GM18511 (cell line): ENCODE data around the gene PSMG4.

Source experiments
- ATAC-seq: cut with Tn5 transposase; IDR thresholded peaks from one replicate; pipeline ENCODE4 v1.9.1; 2021; ENCODE audit warnings: mild to moderate bottlenecking, moderate library complexity; ENCODE audit not compliant: unreplicated experiment

PSMG4 gene, protein sequence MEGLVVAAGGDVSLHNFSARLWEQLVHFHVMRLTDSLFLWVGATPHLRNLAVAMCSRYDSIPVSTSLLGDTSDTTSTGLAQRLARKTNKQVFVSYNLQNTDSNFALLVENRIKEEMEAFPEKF

DNA sequence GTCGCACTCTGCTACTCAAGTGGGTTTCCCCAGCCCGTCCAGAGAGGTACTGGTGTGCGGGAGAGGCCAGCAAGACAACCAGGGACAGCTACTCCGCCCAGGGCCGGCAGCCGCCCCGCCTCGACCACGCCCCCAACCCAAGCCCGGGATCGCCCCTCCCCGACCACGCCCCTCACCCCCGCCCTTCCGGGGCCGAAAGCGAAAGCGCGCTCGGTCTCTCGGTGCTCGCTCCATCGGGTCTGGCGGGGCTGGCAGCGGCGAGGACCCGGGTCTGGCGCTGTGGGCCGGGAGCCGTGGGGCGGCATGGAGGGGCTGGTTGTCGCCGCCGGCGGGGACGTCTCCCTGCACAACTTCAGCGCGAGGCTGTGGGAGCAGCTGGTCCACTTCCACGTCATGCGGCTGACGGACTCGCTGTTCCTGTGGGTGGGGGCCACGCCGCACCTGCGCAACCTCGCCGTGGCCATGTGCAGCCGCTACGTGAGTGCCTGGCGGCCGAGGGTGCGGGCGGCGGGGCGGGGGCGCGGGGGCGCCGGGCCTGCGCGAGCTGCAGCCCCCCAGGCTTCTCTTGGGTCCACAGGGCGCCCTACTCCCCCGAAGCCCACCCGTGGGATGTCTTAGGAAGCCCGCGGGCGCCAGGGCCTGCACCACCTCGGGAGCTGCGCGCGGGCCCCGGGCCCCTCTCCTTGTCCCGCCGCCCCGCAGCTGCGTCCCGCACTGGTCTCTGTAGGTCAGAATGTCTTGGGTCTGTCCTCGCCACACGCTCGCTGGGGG is at the start of gene PSMG4:
PSMG4 (plus strand) TSS at position 228 of the 771 bp plus-strand sequence; CDS start at position 304, 76 bp downstream.
- ATAC-seq = peak; percentile 71

DNA sequence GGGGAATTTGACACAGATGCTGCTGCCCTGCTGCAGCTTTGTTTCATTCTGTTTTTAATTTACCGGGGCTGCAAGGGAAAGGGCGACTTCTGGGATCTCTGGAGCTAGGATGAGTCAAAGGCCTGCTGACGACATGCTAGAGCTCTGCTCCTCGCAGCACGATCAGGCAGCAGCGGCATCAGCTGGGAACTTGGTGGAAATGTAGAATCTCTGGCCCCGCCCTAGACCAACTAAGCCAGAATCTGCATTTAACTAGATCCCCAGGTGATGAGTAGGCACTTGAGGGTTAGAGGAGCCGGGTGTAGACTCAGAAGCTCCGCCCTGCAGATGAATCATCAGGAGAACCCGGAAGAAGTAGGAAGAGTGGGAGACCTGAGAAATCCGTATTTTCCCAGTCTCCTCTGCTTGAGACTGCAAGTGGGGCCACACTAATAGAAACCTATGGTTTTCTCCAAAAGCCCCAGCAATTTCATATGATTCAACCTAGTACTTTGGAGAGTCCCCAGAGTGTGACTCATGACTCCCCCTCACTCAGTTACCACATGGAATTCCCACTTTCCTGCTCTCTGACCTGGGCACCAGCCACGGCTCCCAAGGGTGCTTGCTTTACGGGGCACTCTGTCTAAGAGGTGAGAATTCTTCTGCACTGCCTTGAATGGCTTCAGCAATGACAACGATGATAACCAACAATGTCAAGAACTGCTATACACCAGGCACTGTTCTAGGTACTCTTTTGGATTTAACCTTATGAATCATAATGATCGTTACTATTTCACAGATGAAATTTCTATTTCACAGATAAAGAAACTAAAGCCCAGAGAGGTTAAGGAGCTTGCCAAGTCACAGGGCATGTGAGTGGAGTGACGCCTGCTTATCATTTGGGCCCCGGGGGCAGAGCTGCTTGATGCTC is 49.4 kb upstream of the PSMG4 start:
- ATAC-seq = peak; percentile 55

DNA sequence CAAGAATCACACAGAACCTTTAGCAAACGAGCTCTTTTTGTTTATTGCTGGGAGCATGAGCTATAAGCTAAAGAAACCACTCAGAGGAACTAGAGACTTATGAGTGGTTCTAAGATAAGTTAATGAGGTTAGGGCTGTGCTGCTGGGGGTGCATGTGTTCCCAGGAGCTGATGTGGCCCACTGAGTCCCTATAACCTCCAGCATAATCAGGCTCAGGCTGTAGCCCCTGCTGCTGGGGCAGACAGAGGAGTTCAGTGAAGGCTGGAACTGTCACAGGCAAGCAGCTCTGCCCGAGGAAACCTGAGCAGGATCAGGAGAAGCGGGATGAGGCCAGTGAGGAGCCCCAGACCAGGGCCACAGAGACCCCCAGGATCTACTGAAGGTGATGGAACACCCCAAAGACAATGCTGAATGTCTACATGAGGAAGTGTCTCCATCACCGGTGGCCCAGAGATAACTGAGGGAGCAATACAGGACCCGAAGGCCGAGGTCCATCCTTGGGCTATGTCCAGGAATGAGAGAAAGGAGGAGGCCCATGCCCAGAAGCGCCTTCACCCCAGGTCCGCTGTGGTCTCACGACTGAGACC is 48.6 kb upstream of the PSMG4 start:
- ATAC-seq = no peak

DNA sequence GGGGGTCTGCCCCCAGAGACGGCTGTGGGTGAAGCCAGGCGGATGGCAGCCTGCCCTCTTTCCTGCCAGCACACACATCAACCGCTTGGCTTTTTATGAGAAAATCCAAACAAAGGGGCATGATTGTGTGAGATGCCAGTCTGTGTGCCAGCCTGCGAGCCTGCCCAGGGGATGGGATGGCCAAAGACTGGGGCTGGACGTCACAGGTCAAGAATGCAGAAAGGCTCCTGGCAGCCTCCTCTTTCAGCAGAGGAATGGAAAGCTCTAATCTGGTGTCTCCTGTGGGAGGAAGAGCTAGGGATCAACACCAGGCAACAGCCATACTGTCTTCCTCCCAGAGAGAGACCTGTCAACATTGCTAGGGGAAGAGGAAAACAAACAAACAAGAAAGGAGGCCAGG is 47.1 kb upstream of the PSMG4 start:
- ATAC-seq = no peak

DNA sequence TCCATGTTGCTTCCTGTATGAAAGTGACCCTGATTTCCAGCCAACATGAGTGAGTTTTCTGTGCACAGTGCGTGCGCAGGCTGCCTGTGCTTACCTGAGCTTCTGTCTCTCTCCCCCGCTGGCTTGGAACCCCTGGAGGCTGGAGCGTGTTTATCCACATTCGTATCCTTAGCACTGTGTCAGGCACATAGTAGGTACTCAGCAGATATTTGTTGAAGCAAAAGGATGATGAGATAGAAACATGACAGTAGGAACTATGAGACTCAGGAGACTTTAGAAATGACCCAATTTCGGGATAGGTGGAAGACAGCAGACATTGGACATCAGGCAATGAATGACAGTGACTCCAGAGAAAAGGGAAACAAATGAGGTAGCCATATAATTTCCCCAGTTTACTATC is 46.5 kb upstream of the PSMG4 start:
- ATAC-seq = no peak

DNA sequence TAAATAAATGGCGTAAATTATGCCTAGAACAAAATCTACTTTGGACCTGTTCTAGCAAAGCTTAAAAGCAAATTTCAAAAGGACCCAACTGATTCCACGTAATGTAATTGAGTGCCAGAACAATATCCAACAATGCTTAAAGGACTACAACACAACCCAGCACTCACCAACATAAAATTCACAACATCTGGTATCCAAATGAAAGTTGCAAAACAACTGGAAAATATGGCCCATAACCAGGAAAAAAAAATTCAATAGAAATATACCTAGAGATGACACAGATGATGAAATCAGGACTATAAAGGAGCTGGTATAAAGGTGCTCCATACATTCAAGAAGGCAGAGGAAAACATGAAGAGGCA is 45.4 kb upstream of the PSMG4 start:
- no peak for ATAC-seq

DNA sequence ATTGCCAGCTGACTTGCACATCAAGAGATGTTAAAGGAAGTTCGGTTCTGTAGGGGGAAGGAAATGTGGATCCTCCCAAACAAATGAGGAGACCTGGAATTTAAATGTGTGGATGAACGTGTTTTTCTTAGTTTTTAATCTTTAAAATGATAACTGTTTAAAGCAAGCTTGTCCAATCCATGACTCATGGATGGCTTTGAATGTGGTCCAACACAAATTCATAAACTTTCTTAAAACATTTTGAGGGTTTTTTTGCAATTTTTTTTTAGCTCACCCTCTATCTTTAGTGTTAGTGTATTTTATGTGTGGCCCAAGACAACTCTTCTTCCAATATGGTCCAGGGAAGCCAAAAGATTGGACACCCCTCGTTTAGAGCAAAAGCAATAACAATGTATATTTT is 43.8 kb upstream of the PSMG4 start:
- no peak for ATAC-seq

DNA sequence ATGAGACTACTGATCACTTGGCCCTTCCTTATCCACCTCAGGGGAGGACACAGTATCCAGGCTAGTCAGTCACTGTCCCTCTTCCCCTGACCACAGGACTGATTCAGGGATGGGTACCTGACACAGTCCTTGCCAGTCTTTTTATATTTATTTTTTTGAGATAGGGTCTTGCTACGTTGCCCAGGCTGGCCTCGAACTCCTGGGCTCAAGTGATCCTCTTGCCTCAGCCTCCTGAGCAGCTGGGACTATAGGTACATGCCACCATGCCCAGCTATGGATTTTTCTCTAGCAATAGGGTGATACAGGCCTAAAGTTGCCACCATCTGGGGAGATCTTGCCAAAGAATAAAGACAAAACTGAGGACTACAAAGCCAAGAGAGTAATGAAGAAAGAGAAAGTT is 41.5 kb upstream of the PSMG4 start:
- ATAC-seq = no peak

DNA sequence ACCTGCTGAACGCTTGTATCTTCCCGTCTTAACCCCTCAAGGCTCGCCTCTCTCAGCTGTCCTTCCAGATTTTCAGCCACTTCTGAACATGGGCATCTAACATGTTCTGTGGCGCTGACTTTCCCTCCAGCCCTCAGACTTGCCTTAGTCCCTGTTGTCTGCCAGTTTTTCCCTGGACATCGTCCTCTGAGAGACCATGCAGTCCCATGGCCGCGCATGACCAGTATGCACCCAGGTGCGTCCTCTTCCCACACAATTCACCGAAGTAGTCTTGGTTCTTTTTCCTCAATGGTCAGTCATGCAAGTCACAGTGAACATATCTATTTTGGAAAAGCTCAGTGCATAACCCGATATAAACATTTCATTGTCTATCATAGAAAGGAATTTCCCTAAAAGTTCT is 40.5 kb upstream of the PSMG4 start:
- no peak for ATAC-seq

DNA sequence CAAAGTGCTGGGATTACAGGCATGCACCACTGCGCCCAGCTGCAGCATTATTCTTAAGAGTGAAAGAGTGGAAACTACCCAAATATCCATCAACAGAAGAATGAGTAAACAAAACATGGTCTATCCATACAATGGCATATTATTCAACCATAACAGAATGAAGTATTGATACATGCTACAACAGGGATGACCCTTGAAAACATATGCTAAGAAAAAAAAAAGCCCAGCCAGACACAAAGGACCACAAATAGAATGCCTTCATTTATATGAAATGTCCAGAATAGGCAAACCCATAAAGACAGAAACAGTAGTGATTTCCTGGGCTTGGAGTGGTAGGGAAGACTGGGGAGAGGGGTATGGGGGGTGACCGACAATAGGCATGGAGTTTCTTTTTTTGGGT is 38.4 kb upstream of the PSMG4 start:
- no peak for ATAC-seq

DNA sequence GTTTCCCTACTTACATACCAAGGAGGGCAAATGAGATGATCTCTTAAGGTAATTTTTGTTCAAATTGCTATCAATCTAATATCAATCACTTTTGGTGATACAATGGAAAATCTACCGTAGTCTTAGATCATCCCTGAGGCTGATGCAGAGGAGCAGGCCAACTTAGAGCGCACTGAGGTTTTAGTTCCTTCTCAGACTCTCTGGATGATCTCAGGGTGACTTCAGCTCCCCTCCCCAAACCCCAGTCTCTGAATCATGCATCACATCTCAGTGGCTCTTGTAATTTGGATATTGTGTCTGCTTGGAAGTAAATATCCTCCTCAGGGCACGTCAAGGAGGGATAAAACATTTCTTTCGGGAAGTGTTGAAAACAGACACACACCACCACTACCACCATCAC is 37.2 kb upstream of the PSMG4 start:
- ATAC-seq = no peak

DNA sequence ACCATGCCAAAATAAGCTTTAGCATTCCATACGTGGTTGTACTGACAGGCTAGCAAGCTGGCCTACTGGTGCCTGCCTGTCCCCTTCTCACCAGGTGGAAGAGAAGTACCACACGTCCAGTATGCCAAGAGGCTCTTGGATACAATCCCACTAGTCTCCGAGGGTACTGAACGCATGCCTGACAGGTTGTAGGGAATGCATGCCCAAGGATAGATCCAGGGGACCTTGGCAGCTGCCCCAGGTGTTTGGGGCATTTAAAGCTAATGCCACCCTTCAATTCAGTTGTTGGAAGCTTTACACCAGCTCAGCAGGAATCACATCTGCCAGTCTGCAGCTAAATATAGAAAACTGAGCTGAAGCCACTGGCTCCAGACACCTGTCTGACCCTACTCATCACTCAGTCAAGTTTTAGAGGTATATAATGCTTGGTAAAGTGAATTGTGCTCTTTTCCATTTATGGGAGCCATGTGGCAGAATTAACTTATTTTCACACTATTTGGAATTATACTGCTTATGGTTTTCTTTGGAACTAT is 36.2 kb upstream of the PSMG4 start:
- ATAC-seq = no peak

DNA sequence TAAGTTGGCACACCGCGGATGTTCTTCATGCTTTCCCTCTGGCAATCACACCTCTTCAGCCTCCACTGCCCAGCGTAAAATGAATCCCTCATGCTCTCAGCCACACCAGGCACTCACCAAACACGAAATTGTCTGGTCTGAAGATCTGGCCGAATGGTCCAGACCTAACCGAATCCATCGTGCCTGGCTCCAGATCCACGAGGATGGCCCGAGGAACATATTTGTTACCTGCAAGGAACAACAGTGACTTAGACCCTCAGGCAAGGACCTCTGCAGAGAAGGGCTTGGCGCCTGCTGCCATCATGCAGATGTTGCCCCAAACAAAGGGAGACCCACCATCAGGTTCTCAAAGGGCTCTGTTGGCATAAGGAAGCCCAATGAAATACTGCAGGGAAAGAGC is 32.7 kb upstream of the PSMG4 start:
- no peak for ATAC-seq

DNA sequence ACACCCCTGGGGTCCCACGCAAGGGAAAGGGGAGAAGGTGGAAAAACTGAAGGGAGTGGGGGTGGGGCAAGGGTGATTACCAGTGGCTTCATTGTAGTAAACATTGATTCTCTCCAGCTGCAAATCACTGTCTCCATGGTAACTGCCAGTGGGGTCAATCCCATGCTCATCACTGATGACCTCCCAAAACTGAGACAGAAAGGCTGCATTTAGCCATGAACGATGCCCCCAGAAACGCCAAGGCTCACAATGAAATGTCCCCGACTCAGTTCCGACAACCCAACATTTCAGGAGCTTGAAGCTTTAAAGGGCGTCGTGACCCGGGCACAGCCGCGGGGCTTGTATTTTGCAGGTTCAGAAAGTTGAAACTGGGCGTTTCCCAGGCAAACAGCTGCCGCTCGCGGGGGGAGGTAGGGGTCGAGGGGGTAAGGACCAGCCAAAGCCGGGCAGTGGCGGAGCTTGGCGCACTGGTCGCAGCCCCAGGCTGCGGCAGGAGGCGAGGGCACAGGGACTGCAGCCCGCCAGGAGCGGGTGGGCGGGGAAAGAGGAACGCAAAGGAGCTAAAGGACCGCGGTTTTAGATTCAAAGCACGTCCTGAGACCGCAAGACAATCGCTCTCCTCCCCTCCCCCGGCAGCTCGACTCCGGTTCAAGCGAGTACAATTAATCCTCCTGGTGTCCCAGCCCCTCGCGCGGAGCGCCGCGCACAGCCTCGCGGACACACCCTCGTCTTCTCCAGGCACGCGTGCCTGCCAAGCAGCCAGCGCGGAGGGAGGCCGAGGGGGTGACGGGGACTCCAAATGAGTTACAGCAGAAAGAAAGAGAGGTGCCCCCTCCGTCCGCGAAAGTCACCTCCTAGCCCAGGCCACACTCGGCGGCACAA is 32.0 kb upstream of the PSMG4 start:
- no peak for ATAC-seq

DNA sequence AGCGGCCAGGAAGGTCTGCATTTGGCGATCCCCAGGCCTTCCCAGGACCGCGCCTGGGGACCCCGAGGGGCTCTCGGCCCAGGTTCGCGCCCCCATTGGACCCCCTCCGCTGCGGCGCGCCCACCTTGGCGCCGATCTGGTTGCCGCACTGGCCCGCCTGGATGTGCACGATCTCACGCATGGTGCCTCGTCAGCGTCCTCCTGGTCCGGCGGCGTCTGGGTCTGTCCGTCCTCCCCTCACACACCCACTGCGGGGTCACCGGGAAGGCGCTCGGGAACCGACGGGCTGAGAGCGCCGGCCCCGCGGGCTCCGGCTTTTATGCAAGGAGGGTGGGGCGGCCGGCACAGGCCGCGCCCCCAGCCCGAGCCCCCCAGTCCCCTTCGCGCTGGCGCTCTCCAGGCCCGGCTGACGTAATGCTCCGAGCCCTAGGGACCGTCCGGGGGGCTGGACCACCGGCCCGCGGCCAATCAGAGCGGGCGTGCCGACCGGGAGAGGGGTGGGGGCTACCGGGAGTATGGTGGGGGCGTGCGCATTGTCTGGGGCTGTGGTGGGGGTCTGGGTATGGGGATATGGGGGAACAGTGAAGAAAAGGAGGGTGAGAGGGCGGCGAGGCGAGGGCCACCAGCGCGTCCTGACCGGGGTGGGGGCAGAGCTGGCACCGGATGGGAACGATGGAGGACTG is 31.2 kb upstream of the PSMG4 start, which contains the start of gene TUBB2B:
TUBB2B (minus strand) TSS at position 291 of the 683 bp plus-strand sequence; CDS start at position 181, 110 bp downstream.
- ATAC-seq = no peak

DNA sequence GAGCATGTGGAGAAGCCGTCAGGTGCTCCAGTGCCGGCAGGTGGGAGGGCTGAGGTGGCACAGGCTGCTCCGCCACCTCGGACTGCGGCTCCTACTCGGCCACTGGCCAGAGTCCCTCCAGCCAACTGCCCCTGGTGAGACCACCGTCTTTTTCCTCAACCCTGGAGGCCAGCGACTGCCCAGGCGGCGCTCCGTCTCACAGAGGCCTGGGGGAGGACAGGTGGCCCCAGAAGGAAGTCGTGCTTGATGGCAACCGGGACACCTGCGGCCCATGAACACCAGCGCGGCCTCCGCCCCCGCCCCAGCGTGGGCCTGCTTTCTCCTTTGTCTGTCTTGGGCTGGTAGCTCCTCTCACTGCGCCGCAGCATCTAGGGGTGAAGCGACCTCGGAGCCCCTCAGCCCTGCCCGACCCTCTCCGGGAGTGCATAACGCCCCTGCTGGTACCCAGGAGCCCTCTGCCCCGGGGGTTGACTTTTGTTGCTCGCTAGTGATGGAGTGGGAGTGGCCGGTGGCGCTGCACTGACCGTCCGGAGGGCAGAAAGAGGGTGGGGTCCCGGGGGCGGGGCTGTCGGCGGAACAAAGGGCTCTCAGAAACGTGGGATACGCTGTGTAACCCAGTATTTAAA is 30.6 kb upstream of the PSMG4 start:
- ATAC-seq = no peak

DNA sequence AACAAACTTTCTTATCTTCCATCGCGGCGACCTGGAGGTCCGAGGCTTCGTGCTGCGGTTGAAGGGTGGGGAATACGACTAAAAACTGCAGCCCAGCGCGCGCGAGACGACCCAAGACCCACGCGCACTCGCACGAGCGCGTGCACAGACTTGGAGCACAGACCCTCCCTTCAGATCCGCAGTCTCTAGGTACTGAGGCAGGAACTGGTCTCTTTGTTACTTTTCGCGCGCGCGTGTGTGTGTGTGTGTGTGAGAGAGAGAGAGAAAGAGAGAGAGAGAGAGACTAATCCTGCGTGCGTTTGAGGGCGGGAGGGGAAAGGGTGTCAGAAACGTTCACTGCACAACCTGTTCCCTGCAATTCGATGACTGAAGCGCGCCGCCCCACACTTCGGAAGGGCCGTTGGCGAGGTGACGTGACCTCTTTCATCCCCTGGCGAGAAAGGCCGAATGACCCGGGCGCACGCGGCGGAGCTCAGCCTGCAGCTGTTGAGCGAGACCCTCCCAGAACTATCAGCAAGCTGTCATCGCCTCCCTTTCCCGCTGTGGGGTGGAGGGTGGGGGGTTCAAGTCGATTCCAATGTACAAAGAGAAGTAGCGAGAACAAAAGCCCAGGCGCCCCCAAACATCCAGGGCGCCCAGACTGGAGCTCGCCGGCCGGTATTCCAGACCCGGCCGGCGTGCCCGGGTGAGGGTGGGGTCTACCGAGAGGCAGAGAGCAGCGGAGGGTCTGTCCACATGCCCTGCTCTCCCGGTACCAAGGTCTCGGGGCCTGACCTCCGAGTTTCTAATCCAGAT is 29.8 kb upstream of the PSMG4 start:
- ATAC-seq = peak; percentile 41

DNA sequence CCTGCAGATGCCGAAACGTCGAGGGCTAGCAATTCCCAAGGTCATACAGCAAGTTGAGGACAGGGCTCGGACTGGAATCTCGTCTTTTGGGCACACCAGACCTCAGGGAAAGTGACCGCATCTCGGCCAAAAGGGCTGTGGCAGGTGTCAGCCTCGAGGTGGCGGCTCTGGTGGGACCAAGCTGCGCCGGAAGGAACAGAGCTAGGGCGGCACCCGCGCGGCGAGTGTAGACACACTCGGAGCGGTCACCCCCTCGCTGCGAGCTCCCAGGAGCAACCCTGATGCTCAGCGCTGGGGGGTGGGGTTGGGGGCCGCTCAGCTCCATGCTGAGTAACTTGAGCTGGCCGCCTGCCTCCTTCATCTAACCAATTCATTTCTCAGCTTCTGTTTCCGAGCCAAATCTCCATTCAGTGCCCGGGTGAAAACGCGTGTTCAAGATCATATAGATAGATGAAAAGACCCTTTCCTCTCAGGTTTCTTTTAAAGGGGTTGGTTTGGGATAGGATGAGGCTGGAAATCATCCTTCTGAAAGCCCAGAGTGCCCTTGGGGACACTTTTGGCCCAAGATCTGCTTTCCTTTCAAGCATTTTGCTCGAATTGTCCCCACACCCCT is 29.1 kb upstream of the PSMG4 start:
- ATAC-seq = no peak
